ENCODE data around the gene PDSS2.

PDSS2 gene

DNA sequence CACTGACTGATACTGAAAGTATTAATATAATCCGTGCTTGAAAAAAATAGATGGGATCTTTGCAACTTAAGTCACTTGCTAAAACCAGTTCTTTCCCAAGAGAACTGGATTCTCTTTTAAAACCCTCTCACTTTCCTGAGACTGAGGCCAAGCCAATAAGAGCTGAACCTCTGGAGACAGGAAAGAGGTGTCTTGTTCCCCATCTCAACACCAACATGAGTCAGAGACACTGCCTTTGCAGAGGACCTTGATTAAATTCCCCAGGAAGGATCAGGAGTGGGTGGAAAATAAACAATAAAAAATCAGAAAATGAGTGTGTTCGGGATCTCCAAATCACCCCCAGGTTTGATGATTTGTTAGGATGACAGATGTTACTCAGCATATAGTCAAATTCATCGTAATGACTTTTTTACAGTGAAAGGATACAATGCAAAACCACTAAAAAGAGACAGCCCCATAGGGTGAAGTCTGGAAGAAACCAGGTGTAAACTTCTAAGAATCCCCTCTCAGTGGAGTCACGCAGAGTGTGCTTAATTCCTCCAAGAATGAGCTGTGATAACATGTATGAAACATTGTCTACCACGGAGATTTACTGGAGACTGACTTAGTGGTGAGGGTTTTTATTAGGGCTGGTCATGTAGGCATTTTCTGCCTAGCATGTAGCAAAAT lies 221.2 kb downstream of the PDSS2 start:
- H3K27ac ChIP-seq (ENCODE audit: low read depth, low read length), result no peak overlapping the region
- H2AFZ ChIP-seq (ENCODE audit: insufficient read depth, low read length, poor library complexity), result no peak overlapping the region
- H3K18ac ChIP-seq (ENCODE audit: low read length), result no peak overlapping the region
- DNase-seq, result no peak
- no peak overlapping the region for H2BK120ac ChIP-seq (ENCODE audit: insufficient read depth, low read length, poor library complexity)
- H3K9ac ChIP-seq (ENCODE audit: low read length), result no peak overlapping the region
- H3K36me3 ChIP-seq (ENCODE audit: control insufficient read depth in 1 of 2, insufficient read depth in 2 of 2, low read length in 2 of 2), result no peaks in the 10 kb centered on the region
- no peak overlapping the region for H3K23ac ChIP-seq (ENCODE audit: low read length)
- peaks cover 4% of the 10 kb centered on the region for H3K79me1 ChIP-seq (ENCODE audit: low read length)
- no peak overlapping the region for H2BK12ac ChIP-seq (ENCODE audit: low read length)
- no peak overlapping the region for H3K14ac ChIP-seq (ENCODE audit: low read length)
- no peak overlapping the region for H3K4me2 ChIP-seq (ENCODE audit: low read length)
- no peak overlapping the region for H4K8ac ChIP-seq (ENCODE audit: low read depth, low read length)
- H3K79me2 ChIP-seq (ENCODE audit: control insufficient read depth, insufficient read depth, low read length, poor library complexity), result no peaks in the 10 kb centered on the region
- H3K4ac ChIP-seq (ENCODE audit: low read depth, low read length), result no peak overlapping the region
- WGBS (ENCODE audit: extremely low coverage, insufficient coverage, insufficient read length), result no CpG with 5 or more reads among the region's 5 CpGs
- no peaks in the 10 kb centered on the region for H3K27me3 ChIP-seq (ENCODE audit: insufficient read depth, low read length)
- H4K91ac ChIP-seq (ENCODE audit: low read depth, low read length), result no peak overlapping the region
- H2BK5ac ChIP-seq (ENCODE audit: low read depth, low read length, poor library complexity), result no peak overlapping the region
- no peak overlapping the region for H2AK5ac ChIP-seq (ENCODE audit: low read length)
- no peak overlapping the region for H4K12ac ChIP-seq (ENCODE audit: low read depth, low read length)
- H3K9me3 ChIP-seq (ENCODE audit: insufficient read depth, low read depth, low read length), result no peaks in the 10 kb centered on the region
- peaks cover 2 to 3% of the 10 kb centered on the region in 2 experiments for H3K4me1 ChIP-seq (ENCODE audit: control insufficient read depth in 1 of 2, insufficient read depth in 2 of 2, low read length in 2 of 2)
- no peak overlapping the region for H3K4me3 ChIP-seq (ENCODE audit: low read depth, low read length)

DNA sequence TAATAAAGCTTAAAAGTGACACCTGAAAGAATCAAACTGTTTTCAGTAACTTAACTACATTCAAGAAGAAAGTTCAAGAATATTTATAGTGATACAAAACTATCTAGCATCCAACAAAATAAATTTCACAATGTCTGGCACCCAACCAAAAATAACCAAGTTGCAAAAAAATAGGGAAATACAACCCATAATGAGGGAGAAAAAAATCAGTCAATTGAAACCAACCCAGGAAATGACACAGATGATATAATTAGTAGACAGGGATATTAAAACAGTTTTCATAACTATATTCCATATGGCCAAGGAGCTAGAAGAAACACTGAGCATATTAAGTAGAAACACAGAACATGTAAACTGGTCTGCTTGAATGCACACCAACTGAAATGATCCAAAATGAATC lies 223.9 kb downstream of the PDSS2 start:
- no peak overlapping the region for H2BK120ac ChIP-seq (ENCODE audit: insufficient read depth, low read length, poor library complexity)
- no peak overlapping the region for H4K91ac ChIP-seq (ENCODE audit: low read depth, low read length)

DNA sequence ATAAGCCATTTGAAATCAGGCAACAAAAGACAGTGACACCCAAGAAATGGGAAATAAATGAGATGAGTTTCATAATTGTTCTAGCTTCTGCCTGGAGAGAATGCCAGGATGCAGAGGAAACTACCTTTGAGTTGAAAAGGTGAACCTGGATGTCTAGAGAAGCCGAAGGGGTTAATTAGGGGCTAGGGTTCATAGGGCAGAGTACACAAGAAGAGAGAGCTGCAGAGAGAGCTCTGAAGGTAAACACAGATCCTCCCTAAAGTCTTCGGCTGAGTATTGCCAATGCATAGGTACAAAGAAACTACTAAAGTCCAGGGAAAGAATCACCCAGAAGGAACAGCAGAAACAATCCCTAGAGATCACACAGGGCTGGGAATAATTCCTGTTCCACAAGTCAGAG lies 224.4 kb downstream of the PDSS2 start:
- DNase-seq, result no peak

More for the DNA sequence above, 223.9 kb downstream of the PDSS2 start:
- Histone ChIP-seq H3K9me3 (ENCODE audit: insufficient read depth, low read depth, low read length) (no peaks in the 10 kb centered on the region), H4K8ac (ENCODE audit: low read depth, low read length) (no peak overlapping the region), H3K9ac (ENCODE audit: low read length) (no peak overlapping the region), H3K79me1 (ENCODE audit: low read length) (no peaks in the 10 kb centered on the region), H3K23ac (ENCODE audit: low read length) (no peak overlapping the region), H2BK12ac (ENCODE audit: low read length) (no peak overlapping the region), H3K4me1 (ENCODE audit: control insufficient read depth in 1 of 2, insufficient read depth in 2 of 2, low read length in 2 of 2) (peaks cover under 1 to 1% of the 10 kb centered on the region in 2 experiments), H3K18ac (ENCODE audit: low read length) (no peak overlapping the region), H3K36me3 (ENCODE audit: control insufficient read depth in 1 of 2, insufficient read depth in 2 of 2, low read length in 2 of 2) (no peaks in the 10 kb centered on the region), H2AFZ (ENCODE audit: insufficient read depth, low read length, poor library complexity) (no peak overlapping the region), H4K12ac (ENCODE audit: low read depth, low read length) (no peak overlapping the region), H3K4me2 (ENCODE audit: low read length) (no peak overlapping the region), H2AK5ac (ENCODE audit: low read length) (no peak overlapping the region), H2BK5ac (ENCODE audit: low read depth, low read length, poor library complexity) (no peak overlapping the region), H3K4ac (ENCODE audit: low read depth, low read length) (no peak overlapping the region), H3K79me2 (ENCODE audit: control insufficient read depth, insufficient read depth, low read length, poor library complexity) (no peaks in the 10 kb centered on the region), H3K14ac (ENCODE audit: low read length) (no peak overlapping the region), H3K27ac (ENCODE audit: low read depth, low read length) (no peak overlapping the region), H3K27me3 (ENCODE audit: insufficient read depth, low read length) (no peaks in the 10 kb centered on the region), H3K4me3 (ENCODE audit: low read depth, low read length) (no peak overlapping the region)
- no peak for DNase-seq

DNA sequence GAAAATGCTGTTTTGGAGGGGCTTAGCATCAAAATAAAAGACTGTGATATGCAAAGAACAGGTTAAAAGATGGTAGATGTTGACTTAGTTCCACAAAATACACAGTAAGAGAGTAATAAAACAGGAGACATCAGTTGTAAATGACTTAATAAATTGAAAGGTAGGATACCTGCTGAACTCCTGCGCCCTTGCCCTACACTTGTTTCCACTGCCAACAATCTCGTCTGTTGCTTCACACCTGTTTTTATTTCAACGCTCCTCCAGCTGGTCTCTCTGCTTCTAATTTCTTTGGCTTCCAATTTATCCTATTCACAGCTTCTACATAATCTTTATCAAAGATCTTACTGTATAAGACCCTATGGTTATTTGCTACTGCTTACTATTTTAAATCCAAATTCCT lies 228.1 kb downstream of the PDSS2 start:
- Histone ChIP-seq H2BK5ac (ENCODE audit: low read depth, low read length, poor library complexity) (no peak overlapping the region), H3K18ac (ENCODE audit: low read length) (no peak overlapping the region), H3K79me1 (ENCODE audit: low read length) (no peaks in the 10 kb centered on the region), H3K4me3 (ENCODE audit: low read depth, low read length) (no peak overlapping the region), H2AFZ (ENCODE audit: insufficient read depth, low read length, poor library complexity) (no peak overlapping the region), H3K36me3 (ENCODE audit: control insufficient read depth in 1 of 2, insufficient read depth in 2 of 2, low read length in 2 of 2) (no peaks in the 10 kb centered on the region), H3K4me2 (ENCODE audit: low read length) (no peak overlapping the region), H3K4me1 (ENCODE audit: control insufficient read depth in 1 of 2, insufficient read depth in 2 of 2, low read length in 2 of 2) (peaks cover 3 to 4% of the 10 kb centered on the region in 2 experiments), H3K9ac (ENCODE audit: low read length) (no peak overlapping the region), H3K23ac (ENCODE audit: low read length) (no peak overlapping the region), H2BK120ac (ENCODE audit: insufficient read depth, low read length, poor library complexity) (no peak overlapping the region), H4K12ac (ENCODE audit: low read depth, low read length) (no peak overlapping the region), H3K14ac (ENCODE audit: low read length) (no peak overlapping the region), H2AK5ac (ENCODE audit: low read length) (no peak overlapping the region), H3K79me2 (ENCODE audit: control insufficient read depth, insufficient read depth, low read length, poor library complexity) (no peaks in the 10 kb centered on the region), H3K9me3 (ENCODE audit: insufficient read depth, low read depth, low read length) (no peaks in the 10 kb centered on the region), H4K91ac (ENCODE audit: low read depth, low read length) (no peak overlapping the region), H3K27me3 (ENCODE audit: insufficient read depth, low read length) (no peaks in the 10 kb centered on the region), H3K27ac (ENCODE audit: low read depth, low read length) (no peak overlapping the region), H3K4ac (ENCODE audit: low read depth, low read length) (no peak overlapping the region), H2BK12ac (ENCODE audit: low read length) (peak overlapping the region; percentile 58), H4K8ac (ENCODE audit: low read depth, low read length) (no peak overlapping the region)
- WGBS (ENCODE audit: extremely low coverage, insufficient coverage, insufficient read length), result no CpG with 5 or more reads among the region's 3 CpGs
- no peak for DNase-seq

More for the DNA sequence above, 224.4 kb downstream of the PDSS2 start:
- Histone ChIP-seq H3K4me1 (ENCODE audit: control insufficient read depth in 1 of 2, insufficient read depth in 2 of 2, low read length in 2 of 2) (peaks cover 3% of the 10 kb centered on the region in 2 experiments), H3K9me3 (ENCODE audit: insufficient read depth, low read depth, low read length) (no peaks in the 10 kb centered on the region), H3K27me3 (ENCODE audit: insufficient read depth, low read length) (no peaks in the 10 kb centered on the region), H3K4me3 (ENCODE audit: low read depth, low read length) (no peak overlapping the region), H4K12ac (ENCODE audit: low read depth, low read length) (no peak overlapping the region), H3K36me3 (ENCODE audit: control insufficient read depth in 1 of 2, insufficient read depth in 2 of 2, low read length in 2 of 2) (no peaks in the 10 kb centered on the region), H3K23ac (ENCODE audit: low read length) (no peak overlapping the region), H3K4me2 (ENCODE audit: low read length) (no peak overlapping the region), H3K18ac (ENCODE audit: low read length) (no peak overlapping the region), H3K27ac (ENCODE audit: low read depth, low read length) (no peak overlapping the region), H3K79me1 (ENCODE audit: low read length) (no peaks in the 10 kb centered on the region), H3K79me2 (ENCODE audit: control insufficient read depth, insufficient read depth, low read length, poor library complexity) (no peaks in the 10 kb centered on the region), H2BK120ac (ENCODE audit: insufficient read depth, low read length, poor library complexity) (no peak overlapping the region), H3K4ac (ENCODE audit: low read depth, low read length) (no peak overlapping the region), H4K8ac (ENCODE audit: low read depth, low read length) (no peak overlapping the region), H3K9ac (ENCODE audit: low read length) (no peak overlapping the region), H2AFZ (ENCODE audit: insufficient read depth, low read length, poor library complexity) (no peak overlapping the region), H2BK12ac (ENCODE audit: low read length) (no peak overlapping the region), H3K14ac (ENCODE audit: low read length) (no peak overlapping the region), H4K91ac (ENCODE audit: low read depth, low read length) (no peak overlapping the region), H2AK5ac (ENCODE audit: low read length) (no peak overlapping the region), H2BK5ac (ENCODE audit: low read depth, low read length, poor library complexity) (no peak overlapping the region)
- WGBS (ENCODE audit: extremely low coverage, insufficient coverage, insufficient read length), result no CpG with 5 or more reads among the region's 2 CpGs
